ENCODE measurements around the gene CRP.
A peak's percentile ranks its signal among the peaks of the same experiment; 100 is the strongest.
"Not testable (repeated sequence)": the region's sequence is repeated elsewhere in the genome, so short reads cannot be mapped to it uniquely, and the experiment has no call there.

The CRP gene, protein sequence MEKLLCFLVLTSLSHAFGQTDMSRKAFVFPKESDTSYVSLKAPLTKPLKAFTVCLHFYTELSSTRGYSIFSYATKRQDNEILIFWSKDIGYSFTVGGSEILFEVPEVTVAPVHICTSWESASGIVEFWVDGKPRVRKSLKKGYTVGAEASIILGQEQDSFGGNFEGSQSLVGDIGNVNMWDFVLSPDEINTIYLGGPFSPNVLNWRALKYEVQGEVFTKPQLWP

DNA sequence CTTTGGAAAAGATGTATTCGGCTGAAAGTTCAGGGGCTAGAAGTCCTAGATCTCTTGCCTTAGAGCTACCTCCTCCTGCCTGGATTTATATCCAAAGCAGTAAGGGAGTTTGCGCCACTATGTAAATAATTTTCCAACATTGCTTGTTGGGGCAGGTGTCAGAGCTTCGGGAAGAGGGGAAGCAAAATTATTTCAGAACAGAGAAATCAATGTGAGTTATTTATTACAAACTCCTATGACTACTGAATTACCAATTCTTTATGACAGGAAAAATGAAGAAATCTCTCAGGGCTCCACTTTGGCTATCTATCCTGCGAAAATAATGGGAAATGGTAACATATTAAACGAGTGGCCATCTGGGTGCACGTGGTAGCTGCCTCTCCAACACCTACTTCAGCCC lies at the start of gene CRP:
Gene CRP, minus strand, starts transcription at position 61 of the 400 bp plus-strand sequence. CDS start 104 bp downstream, outside the sequence.
- no peak for DNase-seq

- no peak for DNase-seq
Measured at GRCh38 chr1:159763686-159764085, 49.3 kb upstream of the CRP start.

DNA sequence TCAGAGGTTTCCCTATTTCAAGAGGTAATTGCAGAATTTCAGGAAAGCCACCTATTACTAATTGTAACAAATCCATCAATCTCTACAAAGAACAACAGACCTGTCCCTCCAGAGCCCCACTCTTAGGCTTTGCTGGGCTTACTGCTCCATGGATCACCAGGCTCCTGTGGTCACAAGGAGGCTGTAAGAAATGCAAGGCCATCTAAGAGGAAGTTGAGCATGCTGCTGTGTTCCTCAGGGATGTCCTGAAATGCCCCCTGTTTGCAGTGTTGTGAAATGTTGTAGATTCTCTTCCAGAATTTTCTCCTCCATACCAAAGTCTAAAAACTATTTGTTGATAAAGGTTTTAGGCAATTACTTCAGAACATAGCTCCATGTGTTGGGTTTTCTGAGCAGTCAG lies 42.0 kb upstream of the CRP start:
- DNase-seq = peak; percentile 60 to 65

DNA sequence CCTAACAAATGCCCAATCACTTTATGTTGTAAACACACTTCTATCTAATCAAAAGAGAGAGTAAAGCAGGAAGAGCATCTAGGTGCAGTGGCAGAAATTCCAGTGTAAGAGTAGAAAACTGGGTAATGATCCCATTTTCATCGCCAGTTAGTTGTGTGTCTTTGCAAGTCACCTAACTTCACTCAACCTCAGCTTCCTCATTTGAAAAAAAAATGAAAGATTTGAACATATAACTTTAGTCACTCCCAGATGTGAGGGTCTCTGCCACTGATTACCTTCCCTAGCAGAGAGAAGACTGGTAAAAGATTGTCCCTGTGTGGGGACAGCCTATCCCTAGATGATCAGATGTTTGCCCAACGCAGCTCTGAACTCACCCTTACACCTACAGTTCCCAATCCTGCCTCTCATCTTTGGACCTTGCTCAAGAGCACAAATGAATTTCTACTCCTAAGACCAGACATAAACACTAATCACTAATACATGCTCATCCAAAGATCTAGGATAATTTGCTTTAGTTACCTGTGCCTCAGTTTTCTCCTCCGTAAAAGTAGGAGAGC lies 41.1 kb upstream of the CRP start:
- DNase-seq = no peak

DNA sequence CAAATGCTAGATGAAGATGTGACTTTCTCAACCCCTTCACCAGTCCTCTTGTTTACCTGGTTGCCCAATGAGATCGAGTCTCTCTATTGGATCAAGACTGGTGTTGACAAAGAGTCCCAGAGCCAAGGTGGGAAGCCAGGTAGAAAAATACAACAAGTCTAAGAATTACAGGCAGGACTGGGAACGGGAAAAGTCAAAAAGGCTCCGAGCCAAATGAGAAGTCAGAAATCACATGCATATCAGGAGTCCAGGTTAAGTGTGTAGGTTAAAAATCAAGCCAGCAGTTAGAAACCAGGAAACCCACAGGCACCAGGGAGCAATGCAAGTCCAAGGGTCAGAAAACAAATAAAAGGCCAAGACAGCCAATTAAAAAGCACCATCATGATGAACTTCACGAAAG lies 39.0 kb upstream of the CRP start:
- DNase-seq = no peak

- peak; percentile 48 to 56 for DNase-seq
Measured at GRCh38 chr1:159752135-159752580, 37.8 kb upstream of the CRP start.

DNA sequence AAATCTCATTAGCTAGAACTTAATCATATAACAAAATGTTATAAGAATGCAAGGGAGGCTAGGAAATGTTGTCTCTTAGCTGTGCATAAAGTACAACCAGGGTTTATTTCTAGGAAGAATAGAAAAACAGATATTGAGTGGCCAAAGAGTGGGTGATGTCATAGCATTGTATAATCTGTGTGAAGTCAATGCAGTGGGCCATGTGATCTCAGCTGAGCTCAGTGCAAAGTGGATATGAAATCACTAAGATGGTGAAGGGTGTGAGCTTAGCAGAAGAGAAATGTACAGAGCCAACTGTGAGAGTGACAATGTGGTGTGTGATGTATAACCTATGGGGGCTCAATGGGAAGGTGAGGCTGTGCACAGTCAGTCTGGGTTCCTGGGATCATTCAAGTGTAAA lies 36.6 kb upstream of the CRP start:
- DNase-seq = no peak

DNA sequence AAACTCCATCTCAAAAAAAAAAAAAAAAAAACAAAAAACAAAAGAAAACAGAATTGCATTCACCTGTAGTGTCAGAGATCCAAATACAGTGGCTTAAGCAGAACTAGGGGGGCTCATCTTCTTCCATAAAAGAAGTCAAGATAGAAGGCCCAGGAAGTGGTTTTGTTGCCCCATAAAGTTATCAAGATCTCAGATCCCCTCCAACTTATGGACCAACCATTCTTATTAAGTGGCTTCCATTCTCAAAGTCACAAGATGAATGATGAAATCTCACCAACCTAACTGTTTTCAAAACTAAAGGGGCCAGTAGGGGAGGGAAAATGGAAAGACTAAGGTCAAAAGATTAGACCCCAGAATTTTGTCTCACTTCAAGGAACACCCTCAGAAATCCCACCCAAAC lies 36.2 kb upstream of the CRP start:
- DNase-seq = no peak

DNA sequence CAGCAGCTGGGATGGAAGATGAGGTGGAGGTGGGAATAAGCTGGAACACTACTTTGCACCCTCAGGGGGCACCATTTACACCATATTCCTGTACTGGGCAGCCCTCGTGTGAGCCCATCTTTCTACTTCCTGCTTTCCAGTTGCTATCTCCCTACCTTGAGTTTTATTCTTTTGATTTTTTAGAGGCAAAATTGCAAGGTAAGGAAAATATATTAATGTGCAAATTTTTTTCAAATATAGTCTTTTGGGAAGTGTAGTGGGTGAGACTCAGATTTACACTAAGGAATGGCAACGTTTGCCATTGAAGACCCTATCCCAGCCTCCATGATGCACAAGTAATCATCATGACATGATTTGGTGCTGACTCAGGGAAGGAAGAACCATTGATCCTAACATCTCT lies 35.2 kb upstream of the CRP start:
- no peak for DNase-seq

GRCh38 chr1:159748370-159748769 lies 34.0 kb upstream of the CRP start:
- DNase-seq = no peak

- DNase-seq = no peak
Measured at GRCh38 chr1:159746666-159747065, 32.3 kb upstream of the CRP start.

- DNase-seq = no peak
Measured at GRCh38 chr1:159743651-159744410, 29.4 kb upstream of the CRP start.

- DNase-seq = no peak
Measured at GRCh38 chr1:159737238-159737916, 23.0 kb upstream of the CRP start.

DNA sequence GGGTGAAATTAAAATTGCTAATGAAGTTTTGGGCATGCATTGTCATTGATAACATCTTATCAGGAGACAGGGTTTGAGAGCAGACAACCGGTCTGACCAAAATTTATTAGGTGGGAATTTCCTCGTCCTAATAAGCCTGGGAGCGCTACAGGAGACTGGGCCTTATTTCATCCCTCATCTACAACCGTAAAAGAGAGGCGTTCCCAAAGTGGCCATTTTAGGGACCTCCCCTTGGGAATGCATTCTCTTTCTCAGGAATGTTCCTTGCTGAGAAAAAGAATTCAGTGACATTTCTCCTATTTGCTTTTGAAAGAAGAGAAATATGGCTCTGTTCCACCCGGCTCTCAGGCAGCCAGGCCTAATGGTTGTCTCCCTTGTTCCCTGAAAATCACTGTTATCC lies 8.8 kb upstream of the CRP start:
- DNase-seq = not testable (repeated sequence)

GRCh38 chr1:159719990-159720389 lies 5.6 kb upstream of the CRP start:
- DNase-seq = no peak

- no peak for DNase-seq
Measured at GRCh38 chr1:159715855-159716254, 1.5 kb upstream of the CRP start.

GRCh38 chr1:159712080-159712479 lies 2.3 kb downstream of the CRP start:
- no peak for DNase-seq

DNA sequence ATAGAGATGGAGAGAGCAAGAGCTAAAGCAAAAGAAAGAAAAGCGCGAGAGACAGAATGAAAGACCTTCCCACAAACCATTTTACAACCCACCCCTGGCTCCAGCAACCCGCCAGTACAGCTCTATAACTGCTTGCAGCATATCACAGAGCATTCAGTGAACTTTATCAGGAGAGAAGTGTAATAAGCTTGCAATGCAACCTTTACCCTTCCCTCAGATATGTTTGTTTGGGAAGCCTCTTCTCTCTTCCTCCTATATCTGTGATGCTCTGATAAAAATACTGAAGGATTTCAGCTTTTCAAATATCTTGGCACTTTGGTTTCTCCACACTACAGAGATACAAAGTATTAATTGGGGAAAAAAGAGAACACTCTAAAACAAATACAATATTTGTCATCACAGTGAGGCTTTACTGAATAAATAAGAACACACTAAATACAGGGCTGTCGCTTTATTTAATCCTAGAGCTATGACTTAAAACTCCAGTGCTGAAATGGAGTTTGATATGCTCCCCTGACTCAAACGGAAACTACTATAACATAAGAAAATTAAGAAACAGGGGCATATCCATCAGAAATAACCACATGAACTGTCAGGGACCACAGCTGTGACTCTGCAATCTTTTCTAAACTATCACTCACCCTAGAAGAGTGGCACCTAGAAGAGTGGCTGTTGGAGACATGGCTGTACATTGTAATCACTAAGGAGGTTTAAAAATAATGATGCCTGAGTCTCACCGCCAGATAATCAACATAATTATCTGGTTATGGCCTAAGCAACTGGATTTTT lies 6.7 kb downstream of the CRP start:
- DNase-seq = no peak

DNA sequence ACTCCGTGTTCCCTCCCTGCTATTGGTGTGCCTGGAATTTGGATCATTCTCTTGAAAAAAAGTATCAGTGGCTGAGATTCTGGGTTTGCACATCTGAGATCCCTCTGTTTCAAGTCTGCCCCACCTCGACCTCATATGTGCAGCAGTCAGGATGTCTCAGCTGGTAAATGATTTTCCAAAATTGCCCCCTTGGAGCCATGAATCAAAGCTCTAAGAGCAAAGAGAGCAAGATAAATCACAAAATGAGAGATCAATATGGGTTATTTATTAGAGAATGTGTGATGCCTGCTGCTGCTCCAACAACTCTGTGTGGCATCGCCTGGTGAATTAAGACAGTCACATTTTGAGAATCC lies 8.5 kb downstream of the CRP start:
- no peak for DNase-seq

GRCh38 chr1:159705251-159705903 lies 9.0 kb downstream of the CRP start:
- DNase-seq = no peak

GRCh38 chr1:159704481-159704880 lies 9.9 kb downstream of the CRP start:
- DNase-seq = no peak

- no peak for DNase-seq
Measured at GRCh38 chr1:159700312-159700711, 14.1 kb downstream of the CRP start.
